Measurements from ENCODE around the gene SYNE3.

SYNE3 gene

GRCh38 chr14:95474941-95475340 lies 41.5 kb downstream of the SYNE3 start:
- ChIA-PET CTCF (interaction anchor here (1.4 to 2.6 kb wide), 4 partner anchors 11 to 48 kb away, joined by 4 to 7 read pairs (median 6); no protein-coding TSS in a partner anchor), POLR2A (no interaction called here)
- no peak for DNase-seq (ENCODE audit: extremely low spot score)
- no peak for TF ChIP-seq CTCF (IDR thresholded peaks at IDR 0.05; ENCODE audit: control extremely low read depth, extremely low read depth, low read depth, missing control alignments)

- TF ChIP-seq CTCF (IDR thresholded peaks at IDR 0.05; ENCODE audit: control extremely low read depth, extremely low read depth, low read depth, missing control alignments): no peak
- ChIA-PET POLR2A (no interaction called here), CTCF (interaction anchor here (1.4 to 2.6 kb wide), 6 partner anchors 11 to 47 kb away, joined by 4 to 9 read pairs (median 6); no protein-coding TSS in a partner anchor)
Measured at GRCh38 chr14:95474486-95474885, 42.0 kb downstream of the SYNE3 start.

GRCh38 chr14:95472819-95473251 lies 43.6 kb downstream of the SYNE3 start:
- POLR2A ChIA-PET: no interaction called here
- no peak for TF ChIP-seq CTCF (IDR thresholded peaks at IDR 0.05; ENCODE audit: control extremely low read depth, extremely low read depth, low read depth, missing control alignments)
- DNase-seq (ENCODE audit: extremely low spot score): no peak
- CTCF ChIA-PET: interaction anchor here (0.7 to 1.6 kb wide), 5 partner anchors 11 to 30 kb away, joined by 3 to 9 read pairs (median 4); no protein-coding TSS in a partner anchor

More at GRCh38 chr14:95474486-95474885, 42.0 kb downstream of the SYNE3 start:
- no peak for DNase-seq (ENCODE audit: extremely low spot score)

- TF ChIP-seq CTCF (IDR thresholded peaks at IDR 0.05; ENCODE audit: control extremely low read depth, extremely low read depth, low read depth, missing control alignments): no peak
- ChIA-PET CTCF (interaction anchor here (1.3 to 2.3 kb wide), 3 partner anchors 14 to 56 kb away, joined by 4 to 9 read pairs (median 5); no protein-coding TSS in a partner anchor), POLR2A (no interaction called here)
- DNase-seq (ENCODE audit: extremely low spot score): no peak
Measured at GRCh38 chr14:95471476-95471875, 45.0 kb downstream of the SYNE3 start.

- DNase-seq (ENCODE audit: extremely low spot score): no peak
- ChIA-PET POLR2A (no interaction called here), CTCF (interaction anchor here (1.3 to 2.3 kb wide), 2 partner anchors 29 to 56 kb away, joined by 5 to 9 read pairs; no protein-coding TSS in a partner anchor)
- no peak for TF ChIP-seq CTCF (IDR thresholded peaks at IDR 0.05; ENCODE audit: control extremely low read depth, extremely low read depth, low read depth, missing control alignments)
Measured at GRCh38 chr14:95471016-95471415, 45.4 kb downstream of the SYNE3 start.

- CTCF ChIA-PET: interaction anchor here (1.0 to 1.7 kb wide), 2 partner anchors 16 to 26 kb away, joined by 3 to 7 read pairs; no protein-coding TSS in a partner anchor
- POLR2A ChIA-PET: interaction anchor here (0.6 kb wide), 1 partner anchor 26 kb away, joined by 9 read pairs; no protein-coding TSS in a partner anchor
- no peak for DNase-seq (ENCODE audit: extremely low spot score)
- no peak for TF ChIP-seq CTCF (IDR thresholded peaks at IDR 0.05; ENCODE audit: control extremely low read depth, extremely low read depth, low read depth, missing control alignments)
Measured at GRCh38 chr14:95469134-95469481, 47.3 kb downstream of the SYNE3 start.
